Stimulated activated CD4-positive, alpha-beta T cell treated with anti-CD3 and anti-CD28 coated beads, Interleukin-15, amount 100 ng/mL, for 48 hours (primary cell): ENCODE measurements around the gene CRACR2B.

Source experiments
- DNase-seq, 2 donors: peaks; one replicate each; pipeline ENCODE4 v3.0.0-alpha.2; 2020; ENCODE audit warnings: low read depth in 2 of 2

CRACR2B gene

DNA sequence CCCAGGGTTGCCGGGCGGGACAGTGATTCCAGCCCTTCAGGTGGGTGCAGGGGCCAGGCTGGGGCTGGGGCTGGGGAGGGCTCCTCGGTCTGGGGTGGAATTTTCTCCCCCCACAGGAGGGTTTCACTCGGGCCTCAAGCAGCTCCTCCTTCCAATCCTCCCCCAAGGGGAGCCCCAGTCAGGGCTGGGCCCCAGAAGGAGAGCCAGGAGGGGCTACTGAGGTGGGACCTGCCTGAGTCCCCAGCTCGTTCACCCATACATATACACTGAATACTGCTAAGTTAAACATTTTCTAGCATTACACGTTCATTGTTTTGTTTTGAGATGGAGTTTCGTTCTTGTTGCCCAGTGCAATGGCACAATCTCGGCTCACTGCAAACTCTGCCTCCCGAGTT lies 1.5 kb upstream of the CRACR2B start:
- DNase-seq: no peak

DNA sequence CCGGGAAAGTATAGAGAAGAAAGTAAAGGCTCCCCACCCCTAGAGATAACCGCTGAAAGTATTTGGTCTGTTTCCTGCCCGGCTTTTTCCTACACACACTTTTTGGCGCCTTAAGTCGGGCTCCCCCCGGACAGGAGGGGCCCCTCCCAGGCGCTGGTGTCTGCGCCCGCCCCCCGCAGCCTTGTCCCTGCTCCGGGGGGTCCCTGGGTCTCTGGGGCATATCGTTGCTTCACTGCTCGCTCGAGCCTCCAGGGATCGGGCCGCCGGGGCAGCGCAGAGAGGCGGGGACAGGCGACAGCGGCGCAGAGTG lies 928 bp upstream of the CRACR2B start:
- DNase-seq: no peak

DNA sequence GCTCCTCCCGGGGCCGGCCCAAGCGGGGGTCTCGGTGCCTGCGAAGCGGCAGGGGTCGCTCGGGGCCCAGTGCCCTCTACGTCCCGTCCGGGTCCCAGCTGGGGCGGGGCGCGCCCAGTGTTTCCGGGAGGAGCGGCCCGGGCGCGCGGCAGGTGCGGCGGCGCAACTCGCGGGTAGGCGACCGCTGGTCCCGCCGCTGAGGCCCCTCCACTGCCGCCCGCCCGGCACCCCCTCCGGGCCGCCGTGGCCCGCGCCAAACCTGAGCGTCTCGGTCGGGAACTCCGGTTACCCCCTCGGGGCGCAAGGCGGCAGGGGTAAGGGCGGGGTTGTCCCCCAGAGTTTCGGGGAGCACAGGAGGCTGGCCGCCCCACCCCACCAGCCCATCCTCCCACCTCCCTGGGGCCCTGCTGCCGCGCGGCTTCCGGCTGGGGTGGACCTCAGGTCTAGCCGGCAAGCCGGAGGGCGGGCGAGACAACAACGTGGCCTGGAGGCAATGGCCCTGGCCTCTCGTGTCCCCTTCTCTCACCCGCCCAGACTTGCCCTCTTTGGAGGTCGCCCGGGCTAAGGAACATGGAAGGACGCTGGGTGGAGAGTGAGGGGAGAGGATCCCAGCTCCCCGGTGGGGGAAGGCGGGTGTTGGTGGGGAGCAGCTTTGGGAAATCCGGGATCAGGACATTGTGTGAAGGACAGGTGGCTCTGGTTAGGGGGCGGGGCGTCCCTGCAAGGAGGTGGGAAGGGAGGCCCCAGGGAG lies 398 bp upstream of the CRACR2B start:
- DNase-seq: no peak

DNA sequence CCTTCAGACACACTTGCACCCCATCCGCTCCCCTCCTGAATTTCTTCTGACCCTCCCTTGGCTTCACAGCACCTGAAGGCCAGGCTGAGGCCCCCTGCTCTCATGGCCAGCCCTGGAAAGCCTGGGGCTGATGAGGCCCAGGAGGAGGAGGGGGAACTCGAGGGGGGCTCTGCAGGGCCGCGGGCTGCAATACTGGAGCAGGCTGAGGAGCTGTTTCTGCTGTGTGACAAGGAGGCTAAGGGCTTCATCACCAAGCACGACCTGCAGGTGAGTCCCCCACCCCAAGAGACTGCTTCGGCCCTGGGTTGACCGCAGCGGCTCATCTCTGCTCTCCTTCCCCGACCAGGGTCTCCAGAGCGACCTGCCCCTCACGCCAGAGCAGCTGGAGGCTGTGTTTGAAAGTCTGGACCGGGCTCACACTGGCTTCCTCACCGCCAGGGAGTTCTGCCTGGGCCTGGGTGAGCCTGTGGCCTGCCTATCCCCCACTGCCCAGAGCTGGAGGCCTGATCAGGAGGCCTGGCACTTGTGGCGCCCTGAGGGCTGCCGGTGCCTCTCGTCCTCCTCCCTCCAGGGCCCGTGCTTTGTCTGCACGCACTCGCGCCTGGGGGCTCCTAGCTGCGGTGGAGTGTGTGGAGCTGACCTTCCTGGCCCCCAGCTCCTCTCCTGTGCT lies 922 bp downstream of the CRACR2B start:
- no peak for DNase-seq

DNA sequence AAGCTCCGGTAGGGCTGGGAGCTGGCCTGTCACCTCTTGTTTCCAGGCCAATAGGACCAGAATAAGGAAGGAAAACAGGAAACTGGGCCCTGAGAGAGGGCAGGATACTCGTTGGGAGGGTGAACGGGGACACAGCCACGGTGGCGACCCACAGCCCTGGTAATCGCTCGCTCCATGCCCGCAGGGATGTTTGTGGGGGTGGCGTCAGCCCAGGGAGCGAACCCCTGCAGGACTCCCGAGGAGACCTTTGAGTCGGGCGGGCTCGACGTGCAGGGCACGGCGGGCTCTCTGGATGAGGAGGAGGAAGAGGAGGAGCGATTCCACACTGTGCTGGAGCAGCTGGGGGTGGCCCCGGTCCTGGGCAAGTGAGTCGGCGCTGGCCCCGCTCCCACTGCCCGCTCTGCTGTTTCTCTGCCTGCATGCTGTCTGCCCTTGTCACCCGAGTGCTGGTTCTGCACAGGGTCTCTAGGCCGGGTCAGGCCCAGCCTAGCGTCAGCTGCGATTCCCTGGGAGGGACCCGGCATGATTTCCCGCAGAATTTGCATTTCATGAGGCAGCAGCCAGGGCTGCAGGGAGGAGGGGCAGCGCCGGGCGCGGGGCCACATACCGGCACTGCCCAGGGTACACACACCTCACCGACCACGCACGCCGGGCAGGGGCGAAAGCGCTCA lies 1.6 kb downstream of the CRACR2B start:
- DNase-seq: no peak

DNA sequence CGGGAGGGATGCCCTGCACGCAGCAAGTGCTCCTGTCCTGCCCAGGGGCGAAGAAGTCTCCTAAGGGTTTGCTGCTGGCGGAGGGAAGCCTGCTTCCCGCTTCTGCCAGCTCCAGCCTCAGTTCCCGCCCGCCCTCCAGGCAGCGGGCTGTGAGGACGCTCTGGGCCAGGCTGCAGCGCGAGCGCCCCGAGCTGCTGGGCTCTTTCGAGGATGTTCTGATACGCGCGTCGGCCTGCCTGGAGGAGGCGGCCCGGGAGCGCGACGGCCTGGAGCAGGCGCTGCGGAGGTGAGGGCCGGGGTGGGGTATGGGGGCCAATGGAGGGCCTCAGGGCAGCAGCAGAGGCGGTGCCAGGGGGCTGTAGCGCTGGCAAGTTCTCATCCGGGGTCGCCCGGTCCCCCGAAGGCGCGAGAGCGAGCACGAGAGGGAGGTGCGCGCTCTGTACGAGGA lies 2.2 kb downstream of the CRACR2B start:
- no peak for DNase-seq

DNA sequence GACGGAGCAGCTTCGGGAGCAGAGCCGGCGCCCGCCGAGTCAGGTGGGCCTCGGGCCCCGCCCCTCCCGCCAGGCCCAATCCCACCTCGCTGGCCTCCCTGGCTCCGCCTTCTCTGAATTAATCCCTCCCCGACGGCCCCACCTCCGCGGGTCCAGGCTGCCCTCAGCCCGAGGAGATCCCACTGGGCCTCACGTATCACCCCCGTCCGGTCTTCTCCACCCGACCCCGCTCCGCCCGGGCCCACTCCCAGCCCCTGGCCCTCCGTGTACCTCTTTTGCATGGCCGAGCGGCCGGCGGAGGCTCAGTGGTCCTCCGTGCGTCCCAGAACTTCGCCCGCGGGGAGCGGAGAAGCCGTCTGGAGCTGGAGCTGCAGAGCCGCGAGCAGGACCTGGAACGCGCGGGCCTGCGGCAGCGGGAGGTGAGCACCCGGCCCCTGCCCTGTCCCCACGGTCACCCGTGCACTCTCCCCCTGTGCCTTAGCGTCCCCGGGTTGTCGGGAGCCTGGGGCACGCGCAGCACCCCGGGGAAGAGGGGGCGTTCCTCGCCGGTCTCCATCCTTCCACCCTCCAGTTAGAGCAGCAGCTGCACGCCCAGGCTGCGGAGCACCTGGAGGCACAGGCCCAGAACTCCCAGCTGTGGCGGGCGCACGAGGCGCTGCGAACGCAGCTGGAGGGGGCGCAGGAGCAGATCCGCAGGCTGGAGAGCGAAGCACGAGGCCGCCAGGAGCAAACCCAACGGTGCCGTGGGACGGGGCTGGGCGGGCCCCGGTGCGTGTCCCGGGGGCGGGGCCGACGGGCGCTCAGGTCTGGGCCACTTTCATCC lies 2.8 kb downstream of the CRACR2B start:
- peak in 1 of 2 donors; percentile 56 for DNase-seq

DNA sequence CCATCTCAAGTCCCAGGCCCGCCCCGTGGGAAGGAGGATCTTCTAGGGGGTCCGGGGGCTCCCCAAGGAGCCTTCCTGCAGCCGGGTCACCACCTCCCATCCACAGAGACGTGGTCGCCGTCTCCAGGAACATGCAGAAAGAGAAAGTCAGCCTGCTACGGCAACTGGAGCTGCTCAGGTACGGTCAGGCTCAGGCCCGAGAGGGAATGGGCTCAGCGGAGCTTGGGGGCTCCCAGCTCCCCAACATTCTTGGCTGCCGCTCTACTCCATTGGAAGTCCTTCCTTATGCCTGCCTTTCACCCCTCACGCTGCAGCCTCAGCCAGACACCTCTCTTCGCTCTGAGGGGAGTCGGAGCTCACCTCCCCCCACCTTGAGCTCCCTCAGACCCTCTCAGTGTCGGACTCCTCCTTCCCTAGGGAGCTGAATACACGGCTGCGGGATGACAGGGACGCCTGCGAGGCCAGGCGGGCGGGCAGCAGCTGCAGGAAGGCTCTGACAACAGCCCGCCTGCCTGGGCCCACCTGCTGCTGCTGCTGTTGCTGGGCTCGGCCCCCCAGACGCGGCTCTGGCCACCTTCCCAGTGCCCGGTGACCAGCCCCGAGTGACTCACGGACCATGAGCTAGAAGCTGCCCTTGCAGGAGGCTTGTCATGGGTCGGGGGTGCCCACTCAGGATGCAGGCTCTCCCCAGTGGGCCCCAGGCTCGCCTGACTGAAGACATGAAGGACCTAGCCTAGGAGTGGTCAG lies 3.6 kb downstream of the CRACR2B start:
- DNase-seq: no peak

DNA sequence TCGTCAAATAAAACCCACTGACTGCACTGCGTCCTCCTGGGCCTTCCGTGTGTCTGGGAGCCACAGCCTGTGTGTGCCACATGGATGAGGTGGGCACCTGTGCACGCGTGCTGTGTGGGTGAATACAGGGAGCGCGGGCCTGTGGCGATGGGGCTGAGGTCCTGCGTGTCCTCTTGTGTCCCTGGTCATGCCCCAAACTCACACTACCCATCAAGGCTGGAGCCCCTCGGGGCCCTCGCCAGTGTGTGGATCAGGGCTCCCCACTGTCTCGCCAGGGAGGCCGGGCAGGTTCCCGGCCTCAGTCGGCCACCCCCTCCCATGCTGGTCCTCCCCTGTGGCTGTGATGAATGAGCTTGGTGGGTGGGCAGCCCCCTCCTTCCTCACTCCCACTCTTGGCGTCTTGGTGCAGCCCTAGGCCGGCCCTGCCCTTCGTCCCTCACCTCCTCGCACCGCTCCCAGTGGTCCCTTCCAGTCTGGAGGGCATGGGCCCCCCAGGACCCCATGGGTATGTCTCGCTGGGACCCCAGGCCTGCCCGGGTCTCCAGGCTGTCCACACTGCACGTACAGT lies 4.3 kb downstream of the CRACR2B start:
- no peak for DNase-seq

DNA sequence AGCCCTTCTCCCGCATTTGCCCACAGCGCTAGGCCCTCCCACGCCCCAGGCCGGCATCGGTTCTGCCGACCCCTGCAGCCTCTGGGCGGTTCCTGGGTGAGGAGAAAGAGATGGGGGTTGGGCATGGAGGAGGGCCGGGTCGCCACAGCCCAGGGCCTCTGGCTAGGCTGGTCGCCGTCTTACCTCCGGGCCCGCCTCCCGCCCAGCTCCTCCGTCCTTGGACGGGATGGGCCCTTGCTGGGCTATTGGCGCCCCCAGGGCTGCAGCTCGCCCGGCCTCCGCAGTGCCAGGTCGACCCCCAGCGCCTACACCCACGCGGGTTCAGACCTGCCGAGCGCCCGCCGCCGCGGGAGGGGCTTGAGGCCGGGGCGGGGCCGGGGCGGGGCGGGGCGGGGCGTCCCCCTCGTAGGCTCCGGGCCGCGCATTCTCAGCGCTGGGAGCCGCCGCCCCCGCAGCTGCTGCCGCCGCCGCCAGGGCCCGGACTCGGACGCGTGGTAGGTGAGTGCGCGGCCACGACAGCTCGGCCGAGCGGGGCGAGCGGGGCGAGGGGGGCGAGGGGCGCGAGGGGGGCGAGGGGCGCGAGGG lies 4.9 kb downstream of the CRACR2B start, which contains the start of gene CD151:
Gene CD151, plus strand, starts transcription at position 424 of the 585 bp plus-strand sequence. CDS start 3,118 bp downstream, outside the sequence.
- no peak for DNase-seq

DNA sequence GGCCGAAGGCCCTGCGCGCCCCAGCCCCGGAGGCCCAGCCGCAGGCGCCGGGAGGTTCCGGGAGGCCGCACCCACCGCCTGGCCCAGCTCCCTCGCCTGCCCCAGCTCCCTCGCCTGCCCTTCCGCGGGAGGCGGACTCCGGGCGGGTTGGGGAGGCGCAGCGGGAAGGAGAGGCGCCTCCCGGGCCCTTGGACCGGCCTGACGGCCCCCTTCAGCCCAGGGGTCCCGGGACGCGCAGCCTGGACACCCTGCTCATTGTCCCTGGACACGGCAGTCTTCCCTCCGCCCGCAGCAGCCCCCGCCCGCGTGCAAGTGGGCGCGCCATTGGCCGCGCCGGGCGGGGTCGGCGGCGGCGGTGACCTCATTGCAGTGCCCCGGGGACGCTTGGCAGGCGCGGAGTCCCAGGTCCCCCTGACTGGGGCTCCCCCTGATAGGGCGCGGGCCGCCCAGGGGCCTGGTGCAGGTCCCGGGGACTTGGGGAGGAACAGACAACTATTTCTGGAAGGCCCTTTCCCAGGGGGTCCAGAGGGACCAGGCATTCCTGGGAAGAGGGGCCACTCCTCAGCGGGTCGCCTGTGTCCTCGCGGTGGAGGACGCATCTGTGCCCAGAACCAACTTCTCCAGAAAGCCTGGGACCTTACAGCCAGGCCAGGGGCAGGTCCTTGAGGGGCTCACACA lies 5.5 kb downstream of the CRACR2B start:
- no peak for DNase-seq

DNA sequence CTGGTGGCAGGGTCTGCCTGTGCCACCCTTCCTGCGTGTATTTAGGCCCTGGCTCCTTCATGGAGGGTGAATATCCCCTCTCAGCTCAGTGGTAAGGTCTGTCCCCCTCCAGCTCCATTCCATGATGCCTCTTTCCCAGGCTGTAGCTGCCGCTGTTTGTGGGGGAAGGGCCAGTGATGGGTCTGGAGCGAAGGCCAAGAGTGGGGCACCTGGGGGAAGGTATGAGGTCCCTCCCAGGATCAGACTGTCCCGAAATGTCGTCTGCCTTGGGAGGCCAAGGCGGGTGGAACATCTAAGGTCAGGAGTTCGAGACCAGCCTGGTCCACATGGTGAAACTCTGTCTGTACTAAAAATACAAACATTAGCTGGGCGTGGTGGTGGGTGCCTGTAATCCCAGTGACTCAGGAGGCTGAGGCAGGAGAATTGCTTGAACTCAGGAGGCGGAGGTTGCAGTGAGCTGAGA lies 6.2 kb downstream of the CRACR2B start:
- DNase-seq: no peak

DNA sequence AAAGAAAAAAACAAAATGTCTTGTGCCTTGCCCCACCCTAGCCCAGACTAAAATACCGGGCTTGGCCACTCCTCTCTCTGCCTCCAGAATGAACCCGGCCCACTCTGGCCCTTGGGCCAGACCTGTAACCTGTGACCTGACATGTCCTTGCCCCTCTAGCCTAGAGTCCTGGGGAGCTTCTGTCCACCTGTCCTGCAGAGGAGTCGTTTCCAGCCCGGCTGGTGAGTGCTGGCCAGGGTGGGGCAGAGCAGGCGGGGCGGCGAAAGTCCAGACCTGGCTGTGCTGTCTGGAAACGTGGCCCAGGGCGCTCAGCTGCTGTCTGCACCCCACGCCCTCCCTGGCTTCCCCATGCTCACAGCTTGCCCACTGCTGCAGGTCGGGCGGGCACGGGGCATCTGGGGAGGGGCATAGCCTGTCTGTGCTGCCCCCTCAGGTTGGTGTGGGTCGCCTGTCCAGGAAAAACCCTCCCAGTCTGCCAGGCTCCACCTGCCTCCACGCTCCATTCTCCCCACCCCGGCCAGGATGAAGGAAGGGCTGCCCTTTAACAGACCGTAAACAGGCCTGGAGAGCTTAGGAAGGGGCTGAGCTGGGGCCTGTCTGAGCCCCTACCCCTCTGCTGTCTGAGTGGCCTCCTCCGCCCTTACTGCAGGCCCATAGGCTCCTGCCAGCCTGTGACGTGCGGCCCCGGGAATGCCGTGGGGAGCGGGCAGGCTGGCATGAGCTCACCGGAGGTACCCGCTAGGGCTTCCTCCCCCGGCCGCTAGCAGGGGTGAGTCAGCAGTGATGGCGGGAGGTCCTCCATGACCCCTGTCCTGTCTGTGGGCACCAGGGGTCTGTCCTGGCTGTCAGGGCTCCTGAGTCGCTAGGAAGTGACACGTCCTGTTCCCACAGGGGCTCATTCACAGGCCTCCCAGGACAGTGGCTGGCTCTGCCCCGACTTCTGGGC lies 6.9 kb downstream of the CRACR2B start:
- no peak for DNase-seq

DNA sequence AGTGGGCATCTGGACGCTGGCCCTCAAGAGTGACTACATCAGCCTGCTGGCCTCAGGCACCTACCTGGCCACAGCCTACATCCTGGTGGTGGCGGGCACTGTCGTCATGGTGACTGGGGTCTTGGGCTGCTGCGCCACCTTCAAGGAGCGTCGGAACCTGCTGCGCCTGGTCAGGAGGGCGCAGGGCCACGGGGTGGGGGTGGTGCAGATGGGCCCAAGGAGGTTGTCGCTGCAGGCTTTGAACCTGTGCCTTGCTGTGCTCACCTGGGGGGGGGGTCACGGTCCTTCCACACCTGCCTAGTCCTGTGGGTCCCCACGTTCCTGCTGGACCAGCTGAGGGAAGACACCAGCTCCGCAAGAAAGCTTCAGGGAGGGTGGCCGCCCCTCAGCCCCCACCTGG lies 8.6 kb downstream of the CRACR2B start:
- DNase-seq: no peak

DNA sequence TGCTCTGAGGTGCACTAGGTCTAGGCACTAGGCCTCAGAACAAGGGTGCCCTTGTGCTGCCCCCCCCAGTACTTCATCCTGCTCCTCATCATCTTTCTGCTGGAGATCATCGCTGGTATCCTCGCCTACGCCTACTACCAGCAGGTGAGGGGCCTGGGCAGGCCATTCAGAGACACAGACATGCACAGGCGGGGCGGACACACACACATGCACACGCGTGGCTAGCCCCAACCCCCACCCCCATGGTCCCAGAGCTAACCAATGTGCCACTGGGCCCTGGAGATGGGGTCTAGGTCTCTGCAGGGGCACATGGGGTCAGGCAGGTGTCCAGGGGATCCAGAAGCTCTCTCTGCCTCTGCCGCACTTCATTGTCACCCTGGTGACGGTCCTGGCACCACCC lies 9.0 kb downstream of the CRACR2B start:
- DNase-seq: no peak

DNA sequence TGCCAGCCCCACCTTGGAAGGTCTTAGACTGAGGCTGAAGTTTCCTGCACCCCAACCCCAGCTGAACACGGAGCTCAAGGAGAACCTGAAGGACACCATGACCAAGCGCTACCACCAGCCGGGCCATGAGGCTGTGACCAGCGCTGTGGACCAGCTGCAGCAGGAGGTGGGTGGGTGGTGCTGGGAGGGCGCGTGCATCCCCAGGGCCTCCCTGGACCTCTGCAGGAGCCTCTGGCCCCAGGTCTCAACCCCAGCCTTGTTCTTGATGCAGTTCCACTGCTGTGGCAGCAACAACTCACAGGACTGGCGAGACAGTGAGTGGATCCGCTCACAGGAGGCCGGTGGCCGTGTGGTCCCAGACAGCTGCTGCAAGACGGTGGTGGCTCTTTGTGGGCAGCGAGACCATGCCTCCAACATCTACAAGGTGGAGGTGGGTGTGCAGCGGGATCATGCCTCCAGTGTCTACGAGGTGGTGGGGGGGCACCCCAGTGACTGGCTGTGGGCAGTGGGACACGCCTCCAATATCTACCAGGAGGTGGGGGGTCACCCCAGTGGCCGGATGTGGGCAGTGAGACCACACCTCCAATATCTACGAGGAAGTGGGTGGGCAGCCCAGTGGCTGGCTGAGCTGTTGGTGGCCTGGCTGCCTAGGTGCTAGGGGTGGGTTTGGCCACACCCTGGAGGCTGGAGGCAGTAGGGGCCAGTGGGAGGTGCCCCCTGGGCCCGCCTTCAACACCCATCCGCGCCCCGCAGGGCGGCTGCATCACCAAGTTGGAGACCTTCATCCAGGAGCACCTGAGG lies 9.7 kb downstream of the CRACR2B start:
- no peak for DNase-seq

DNA sequence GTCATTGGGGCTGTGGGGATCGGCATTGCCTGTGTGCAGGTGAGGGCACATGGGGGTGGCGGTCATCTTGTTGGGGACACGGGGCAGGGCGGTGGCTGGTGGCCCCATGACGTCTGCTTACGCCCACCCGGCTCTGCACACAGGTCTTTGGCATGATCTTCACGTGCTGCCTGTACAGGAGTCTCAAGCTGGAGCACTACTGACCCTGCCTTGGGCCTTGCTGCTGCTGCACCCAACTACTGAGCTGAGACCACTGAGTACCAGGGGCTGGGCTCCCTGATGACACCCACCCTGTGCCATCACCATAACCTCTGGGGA lies 10.2 kb downstream of the CRACR2B start:
- no peak for DNase-seq
